ENCODE results near the gene TXN2.
A peak's percentile ranks its signal among the peaks of the same experiment; 100 is the strongest.

Gene TXN2

DNA sequence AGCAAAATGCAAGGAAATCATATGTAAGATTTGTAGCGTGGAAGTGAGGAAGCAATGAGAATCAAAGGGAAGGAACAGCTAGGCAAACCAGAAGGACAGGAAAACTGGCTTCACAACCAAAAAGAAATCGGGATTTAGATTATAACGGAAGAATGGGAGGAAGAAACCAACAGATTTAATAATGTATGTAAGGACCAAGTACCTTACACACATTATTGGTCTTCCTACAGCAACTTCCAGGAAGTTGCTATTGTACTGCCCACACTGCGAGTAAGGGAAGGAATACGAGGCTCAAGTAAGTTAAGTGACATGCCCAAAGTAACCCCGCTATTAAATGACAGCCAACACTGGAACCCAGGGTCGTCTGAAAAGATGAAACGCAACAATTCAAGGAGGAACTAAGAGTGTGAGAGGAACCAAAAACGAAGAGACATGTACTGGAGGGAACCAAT is 473 bp downstream of the TXN2 start:
- no peak for DNase-seq

DNA sequence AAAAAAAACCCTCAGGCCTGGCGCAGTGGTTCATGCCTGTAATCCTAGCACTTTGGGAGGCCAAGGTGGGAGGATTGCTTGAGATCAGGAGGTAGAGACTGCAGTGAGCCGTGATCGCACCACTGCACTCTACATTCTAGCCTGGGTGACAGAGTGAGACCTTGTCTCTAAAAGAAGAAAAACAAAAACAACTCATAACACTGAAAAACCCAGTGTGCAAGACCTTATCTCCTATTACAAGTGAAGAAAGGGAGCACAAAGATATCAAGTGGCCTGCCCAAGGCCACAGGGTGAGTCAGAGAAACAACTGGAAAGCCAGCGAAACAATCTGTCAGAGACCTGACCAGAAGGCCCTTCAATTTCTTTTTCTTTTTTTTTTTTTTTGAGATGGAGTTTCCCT is 2.5 kb downstream of the TXN2 start:
- no peak for DNase-seq

DNA sequence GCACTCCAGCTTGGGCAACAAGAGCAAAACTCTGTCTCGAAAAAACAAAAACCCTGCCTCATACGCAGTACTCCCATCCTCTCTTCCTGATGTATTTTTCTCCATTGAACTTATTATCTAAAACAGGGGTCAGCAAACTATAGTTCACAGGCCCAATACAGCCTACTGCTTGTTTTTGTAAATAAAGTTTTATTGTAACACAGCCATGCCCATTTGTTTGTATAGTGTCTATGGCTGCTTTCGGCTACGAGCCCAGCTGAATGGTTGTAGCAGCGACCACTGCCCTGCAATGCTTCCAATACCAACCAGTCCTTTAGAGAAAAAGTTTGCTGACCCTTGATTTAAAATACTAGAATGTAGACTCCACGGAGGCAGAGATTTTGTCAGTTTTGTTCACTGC is 6.1 kb downstream of the TXN2 start:
- DNase-seq: no peak

DNA sequence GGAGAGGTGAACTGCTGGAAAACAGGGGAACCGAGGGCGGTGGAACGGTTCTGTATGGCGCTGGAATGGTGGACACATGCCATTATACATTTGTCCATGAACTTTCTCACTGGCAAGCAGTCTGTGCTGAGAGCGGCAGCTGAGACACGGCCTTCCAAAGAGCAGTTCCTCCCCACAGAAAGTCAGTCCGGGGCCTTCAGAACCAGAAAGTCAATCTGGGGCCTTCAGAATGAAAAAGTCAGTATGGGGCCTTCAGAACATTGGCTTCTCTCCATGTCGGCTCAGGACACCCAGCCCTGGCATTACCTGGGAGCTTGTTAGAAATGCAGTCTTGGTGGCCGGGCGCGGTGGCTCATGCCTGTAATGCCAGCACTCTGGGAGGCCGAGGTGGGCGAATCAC is 8.8 kb downstream of the TXN2 start:
- no peak for DNase-seq

DNA sequence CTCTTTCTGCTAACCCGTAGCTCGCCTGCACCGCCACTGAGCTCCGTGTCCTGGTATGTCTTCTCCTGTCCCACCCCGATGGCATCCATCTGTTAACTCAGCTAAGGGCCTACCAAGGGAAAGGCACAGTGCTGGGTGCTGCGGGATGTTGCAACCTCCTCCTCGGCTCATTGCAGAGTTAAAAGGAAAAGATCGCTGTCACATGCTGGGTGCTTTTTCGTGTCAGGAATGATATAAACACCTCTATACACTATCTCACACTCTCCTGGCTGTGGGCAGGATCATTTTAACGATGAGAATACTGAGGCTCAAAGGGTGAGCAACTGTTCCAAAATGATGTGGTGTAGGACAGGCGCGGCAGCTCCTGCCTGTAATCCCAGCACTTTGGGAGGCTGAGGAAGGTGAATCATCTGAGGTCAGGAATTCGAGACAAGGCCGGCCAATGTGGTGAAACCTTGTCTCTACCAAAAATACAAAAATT is 10.1 kb downstream of the TXN2 start:
- DNase-seq: no peak

DNA sequence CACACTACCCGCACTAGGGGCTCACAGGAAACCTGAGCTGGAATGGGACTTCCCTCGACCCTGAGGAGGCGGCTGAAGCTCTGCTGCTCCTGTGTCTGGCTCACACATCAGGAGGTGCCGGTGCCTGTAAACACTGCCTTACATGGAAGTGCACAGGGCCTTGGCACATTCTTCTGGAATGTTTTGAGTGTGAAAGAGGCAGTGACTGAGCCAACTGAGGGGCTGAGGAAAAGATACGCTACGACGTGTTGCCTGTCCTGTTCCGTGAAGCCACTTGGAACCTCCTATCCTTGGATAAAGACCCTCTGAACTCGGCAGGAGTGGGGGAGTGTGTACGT is 10.5 kb downstream of the TXN2 start:
- no peak for DNase-seq

DNA sequence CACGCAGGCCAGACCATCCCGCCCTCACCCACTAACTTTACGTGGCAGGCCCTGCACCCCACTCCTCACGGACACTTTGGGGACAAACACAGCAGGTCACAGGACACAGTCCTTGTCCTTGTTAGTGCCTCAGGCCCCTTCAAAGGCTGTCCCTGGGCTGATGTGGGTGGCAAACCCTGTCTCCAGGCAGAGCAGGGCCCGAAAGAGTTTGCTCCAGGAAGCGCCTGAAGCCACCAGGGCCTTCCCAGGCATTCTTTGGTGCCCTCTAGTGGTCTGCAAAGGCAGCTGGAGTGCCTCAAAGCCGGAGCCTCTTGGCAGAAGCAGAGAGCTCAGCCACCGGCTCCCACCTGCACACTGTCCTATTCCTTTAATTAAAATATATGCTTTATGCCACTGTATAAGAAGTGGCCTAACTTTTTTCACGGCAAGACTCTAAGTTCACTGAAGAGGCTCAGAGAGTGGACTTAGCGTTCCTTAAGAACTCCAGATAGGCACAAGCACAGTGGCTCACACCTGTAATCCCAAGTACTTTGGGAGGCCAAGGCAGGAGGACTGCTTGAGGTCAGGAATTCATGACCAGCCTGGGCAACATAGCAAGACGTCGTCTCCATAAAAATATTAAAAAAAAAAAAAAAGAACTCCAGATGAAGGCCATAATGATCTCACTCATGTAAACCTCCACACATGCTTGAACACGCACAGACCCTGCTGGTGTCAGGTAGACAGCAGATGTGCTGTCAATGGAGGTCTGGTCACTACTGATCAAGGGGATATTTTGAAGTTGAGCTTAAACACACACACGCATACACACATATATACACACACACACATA is 11.1 kb downstream of the TXN2 start:
- DNase-seq: peak; percentile 61

DNA sequence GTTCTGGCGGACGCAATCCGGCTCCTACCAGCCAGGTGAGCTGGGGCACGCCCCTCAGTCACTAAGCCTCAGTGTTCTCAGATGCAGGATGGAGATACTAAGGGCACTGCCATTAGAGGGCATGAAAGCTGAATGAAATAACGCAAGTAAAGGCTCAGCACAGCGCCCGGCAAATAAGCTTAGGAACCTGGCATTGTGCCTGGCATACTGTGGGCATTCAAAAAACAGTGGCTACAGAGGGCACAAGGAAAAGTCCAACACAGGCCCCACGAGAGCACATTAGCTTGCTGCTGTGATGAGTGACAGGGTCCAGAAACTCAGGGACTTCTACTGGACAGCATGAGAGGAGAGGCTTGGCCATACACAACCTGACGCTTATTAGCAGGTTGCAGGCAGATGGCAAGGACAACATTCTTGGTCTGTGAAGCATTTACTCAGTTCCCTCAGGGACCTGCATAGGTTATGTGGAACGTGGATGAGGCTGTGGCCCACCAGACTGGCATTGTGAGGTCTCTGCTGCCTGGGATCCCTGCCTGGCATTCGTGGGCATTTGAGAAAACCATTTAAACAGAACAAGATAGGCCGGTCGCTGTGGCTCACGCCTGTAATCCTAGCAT is 12.2 kb downstream of the TXN2 start:
- no peak for DNase-seq

DNA sequence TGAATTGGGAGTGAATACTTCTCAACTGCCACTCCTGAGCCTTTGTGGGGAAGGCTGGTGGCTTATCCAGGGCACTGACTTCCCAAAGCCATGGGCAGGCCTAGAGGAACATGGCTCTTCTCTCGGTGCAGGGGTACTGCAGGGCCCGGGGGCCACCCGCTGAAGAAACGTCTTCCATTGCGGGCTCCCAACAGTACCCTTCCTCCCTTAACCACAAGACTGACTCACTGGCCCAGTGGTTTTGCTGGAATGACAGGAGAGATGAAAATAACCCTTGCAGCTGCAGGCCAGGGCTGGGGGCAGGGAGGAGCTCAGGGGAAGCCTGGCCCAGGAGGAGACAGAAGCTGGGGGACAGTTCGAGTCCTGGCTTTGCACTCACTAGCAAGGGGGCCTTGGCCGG is 13.5 kb downstream of the TXN2 start:
- DNase-seq: peak; percentile 54

DNA sequence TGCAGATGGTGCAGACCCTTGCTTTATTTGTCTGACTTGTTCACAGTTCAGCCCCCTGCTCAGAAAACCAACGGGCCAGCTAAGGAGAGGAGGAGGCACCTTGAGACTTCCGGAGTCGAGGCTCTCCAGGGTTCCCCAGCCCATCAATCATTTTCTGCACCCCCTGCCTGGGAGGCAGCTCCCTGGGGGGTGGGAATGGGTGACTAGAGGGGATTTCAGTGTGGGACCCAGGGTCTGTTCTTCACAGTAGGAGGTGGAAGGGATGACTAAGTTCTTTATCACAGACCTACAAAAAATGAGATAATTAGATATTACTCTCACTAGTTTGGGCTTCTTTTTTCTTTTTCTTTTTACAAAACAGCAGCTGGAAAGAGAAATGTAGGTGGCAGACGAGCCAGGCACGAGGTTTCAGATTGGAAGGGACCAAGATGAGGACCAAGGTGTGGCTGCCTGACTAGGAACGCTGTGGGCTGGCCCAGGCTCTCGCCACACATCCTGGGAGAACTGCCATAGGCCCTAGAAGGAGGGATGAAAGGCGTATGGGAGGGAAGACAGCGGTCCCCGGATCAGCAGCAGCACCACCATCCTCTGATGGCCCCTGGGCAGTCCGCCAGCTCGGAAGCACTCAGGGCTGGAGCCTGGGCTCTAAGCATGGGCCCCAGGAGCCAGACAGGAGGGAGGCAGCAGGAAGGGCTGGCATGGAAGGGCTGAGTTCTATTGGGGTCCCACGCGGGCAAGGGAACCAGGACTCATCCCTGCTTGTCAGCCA is 14.2 kb downstream of the TXN2 start:
- peak; percentile 54 for DNase-seq

DNA sequence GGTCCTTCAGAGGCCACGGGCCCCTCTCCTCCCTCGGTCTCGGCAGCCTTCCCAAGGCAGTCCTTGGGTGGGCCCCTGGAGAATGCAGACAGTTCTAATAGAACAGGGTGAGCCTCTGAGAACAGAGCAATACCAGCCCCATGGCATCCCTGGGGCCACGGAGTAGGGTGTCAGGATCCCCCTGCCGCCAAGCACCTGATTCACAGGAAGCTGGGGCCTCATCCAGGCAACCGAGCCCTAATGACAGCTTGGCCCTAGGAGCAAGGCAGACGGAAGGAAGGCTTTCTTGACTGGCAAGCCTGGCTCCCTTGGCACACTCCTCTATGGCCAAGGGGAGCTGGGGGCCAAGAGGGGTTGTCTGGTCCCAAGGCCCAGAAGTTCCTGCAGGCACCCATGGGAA is 15.2 kb downstream of the TXN2 start:
- DNase-seq: no peak

DNA sequence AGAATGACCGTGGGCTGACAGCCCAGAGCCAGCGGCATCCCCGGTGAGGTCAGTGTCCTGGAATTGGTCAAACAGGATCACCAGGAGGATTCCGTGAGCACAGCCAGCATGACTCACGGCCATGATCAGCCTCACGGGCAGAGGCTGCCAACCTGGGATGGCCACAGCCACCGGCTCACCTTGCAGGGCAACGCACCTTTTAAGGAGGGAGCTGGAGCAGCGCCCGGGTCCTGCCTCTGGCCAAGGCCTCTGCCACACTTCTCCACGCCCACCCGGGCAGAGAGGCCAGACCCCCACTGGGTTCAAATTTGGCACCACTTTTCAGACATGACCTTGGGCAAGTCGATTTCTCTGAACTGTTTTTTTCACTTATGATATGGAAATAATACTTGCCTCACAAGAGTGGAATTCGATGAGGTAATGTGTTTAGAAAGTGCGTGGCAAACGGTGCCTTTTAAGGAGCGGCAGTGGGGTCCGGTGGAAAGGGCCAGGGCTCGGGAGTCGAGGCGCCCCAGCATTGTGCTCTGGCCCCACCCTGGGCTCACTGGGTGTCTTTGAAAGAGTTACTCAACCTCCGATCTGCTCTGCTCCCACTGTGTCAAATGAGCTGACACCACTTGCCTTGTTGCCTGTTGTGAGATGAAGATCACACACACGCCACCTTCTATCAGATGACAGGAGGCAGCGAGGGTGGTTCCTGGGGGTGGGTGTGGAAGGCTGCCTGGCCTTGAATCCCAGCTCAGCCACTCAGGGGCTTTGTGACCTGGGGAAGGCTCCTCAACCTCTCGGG is 16.0 kb downstream of the TXN2 start:
- DNase-seq: peak; percentile 74

DNA sequence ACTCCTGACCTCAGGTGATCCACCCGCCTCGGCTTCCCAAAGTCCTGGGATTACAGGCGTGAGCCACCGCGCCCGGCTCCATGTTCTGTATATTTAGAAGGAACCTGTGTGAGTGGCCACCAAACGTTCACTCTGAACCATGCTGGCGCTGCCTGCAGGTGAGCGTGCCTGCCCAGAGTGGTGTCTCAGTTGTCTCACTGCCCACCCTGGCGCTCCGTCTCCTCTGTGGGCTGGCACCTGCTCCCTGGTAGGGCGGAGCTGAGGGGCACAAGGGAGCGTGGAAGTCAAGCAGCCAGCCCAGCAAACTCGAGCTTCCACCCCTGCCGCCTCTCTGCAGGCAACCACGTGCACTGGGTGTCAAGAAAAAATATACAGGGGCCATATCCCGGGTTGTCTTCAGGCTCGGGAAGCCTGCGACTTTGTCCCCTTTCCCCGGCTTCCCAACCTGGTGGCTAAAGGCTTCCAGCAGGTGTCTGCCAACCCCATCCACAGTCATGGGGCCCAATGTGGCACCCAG is 16.7 kb downstream of the TXN2 start:
- no peak for DNase-seq

DNA sequence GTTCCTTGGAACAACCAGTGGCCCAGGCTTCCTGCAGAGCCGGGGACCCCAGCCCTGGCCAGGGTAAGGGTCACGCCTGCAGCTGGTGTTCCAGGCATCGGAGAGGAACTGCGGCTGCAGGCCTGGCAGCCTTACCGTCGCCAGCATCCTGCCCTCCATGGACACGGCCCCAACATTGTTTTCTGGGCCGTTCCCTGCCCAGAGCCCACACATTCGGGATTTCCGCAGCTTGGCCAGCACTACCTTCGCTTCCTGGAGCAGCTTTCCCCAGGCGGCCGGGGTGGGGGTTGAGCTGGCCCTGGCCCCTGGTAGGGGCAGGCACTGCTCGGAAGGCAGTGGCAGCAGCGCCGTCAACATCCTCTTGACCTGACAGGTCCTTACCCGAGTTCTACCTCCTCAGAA is 17.7 kb downstream of the TXN2 start:
- DNase-seq: no peak

DNA sequence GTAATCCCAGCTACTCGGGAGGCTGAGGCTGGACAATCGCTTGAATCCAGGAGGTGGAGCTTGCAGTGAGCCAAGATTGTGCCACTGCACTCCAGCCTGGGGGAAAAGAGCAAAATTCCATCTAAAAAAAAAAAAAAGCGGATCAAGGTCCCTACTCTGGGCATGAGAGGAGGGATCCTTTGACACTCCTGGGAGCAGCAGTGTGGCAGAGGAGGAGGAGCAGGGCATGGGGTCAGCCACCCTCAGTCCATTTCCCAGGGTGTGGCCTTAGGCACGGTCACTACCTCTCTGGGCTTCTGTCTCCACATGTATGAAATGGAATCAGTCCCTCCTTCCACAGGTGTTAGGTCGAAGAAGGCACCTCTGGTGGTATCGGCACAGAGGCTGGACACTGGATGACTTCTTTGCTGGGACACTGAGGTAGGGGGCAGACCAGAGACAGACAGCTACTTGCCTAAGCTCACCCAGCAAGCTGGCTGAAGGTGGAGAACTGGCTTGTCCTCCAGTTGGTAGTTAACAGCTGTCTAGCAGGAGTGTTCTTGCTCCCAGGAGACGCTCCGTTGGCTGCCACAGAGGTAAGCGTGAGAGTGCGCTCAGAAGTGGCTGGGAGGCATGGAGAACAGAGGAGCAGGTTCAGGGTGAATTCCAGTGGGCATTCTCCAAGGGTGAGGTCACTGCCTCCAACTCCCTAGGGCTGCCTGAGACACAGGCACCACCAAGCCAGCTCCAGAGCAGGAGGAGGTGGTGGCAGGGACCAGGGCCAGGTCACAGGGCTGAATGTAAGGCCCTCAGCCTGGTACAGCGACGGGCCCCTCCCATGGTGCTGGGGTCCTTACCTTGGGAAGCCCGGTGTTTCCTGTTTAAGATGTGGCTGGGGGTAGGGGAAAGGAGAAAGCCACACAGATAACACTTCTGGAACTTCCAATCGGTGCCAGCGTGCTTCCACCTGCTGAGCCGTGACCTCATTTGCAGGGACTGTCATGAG is 19.5 kb downstream of the TXN2 start:
- peak; percentile 84 for DNase-seq

DNA sequence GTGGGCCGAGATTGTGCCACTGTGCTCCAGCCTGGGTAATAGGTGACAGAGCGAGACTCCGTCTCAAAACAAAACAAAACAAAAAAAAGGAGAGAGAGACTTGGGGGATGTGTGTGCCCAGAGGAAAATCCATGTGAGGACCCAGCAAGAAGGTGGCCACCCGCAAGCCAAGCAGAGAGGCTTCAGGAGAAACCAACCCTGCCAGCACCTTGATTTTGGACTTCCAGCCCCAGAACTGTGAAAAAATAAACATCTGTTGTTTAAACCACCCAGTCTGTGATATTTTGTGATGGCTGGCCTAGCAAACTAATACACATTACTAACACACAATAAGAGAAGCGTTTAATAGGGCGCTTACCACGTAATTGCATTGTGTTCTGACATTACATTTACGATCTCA is 21.2 kb downstream of the TXN2 start:
- DNase-seq: no peak

DNA sequence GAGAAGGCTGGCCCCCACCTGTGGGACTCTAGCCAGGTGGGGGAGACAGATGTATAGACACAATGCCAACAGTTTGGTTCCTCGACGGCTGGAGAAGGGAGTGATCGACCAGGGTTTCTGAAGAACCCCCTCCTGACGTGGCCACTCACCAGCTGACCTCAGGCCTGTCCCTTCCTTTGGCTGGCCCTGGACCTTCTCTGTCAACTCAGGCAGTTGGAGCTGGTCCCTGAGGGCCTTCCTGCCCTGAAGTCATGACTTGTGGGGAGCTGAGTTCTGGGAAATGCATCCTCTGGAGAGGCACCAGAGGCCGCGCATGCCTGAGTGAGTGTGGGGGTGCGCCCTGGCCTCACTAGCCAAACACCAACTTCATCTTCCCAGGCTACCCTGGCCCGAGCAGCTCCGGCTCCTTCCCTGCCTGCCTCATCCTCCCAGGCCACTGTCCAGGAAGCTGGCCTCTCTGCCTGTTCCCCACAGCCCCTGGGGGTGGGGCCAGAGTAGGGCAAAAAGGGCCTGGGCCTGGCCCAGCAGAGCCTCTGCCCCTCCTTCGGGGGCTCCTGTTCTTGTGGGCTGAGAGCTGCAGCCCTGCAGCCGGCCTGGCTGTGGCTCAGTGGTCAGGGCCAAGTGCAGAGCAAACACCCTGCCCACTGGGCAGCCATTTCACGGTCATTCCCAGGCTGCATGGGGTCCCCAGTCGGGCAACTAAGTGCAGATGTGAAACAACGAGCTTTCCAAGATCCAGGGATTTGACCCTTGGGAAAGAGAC is 23.6 kb downstream of the TXN2 start:
- DNase-seq: no peak

DNA sequence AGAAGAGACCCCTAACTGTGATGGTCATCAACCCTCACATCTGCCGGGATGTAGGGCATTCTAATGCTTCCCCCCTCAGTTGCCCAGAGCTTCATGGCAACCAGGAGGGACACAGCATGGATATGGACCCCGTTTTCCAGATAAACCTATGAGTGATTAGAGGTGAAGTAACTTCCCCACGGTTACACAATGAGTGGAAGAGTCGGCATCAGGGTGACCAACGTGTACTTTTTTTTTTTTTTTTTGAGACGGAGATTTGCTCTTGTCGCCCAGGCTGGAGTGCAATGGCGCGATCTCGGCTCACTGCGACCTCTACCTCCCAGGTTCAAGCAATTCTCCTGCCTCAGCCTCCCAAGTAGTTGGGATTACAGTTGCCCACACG is 25.0 kb downstream of the TXN2 start:
- DNase-seq: no peak

DNA sequence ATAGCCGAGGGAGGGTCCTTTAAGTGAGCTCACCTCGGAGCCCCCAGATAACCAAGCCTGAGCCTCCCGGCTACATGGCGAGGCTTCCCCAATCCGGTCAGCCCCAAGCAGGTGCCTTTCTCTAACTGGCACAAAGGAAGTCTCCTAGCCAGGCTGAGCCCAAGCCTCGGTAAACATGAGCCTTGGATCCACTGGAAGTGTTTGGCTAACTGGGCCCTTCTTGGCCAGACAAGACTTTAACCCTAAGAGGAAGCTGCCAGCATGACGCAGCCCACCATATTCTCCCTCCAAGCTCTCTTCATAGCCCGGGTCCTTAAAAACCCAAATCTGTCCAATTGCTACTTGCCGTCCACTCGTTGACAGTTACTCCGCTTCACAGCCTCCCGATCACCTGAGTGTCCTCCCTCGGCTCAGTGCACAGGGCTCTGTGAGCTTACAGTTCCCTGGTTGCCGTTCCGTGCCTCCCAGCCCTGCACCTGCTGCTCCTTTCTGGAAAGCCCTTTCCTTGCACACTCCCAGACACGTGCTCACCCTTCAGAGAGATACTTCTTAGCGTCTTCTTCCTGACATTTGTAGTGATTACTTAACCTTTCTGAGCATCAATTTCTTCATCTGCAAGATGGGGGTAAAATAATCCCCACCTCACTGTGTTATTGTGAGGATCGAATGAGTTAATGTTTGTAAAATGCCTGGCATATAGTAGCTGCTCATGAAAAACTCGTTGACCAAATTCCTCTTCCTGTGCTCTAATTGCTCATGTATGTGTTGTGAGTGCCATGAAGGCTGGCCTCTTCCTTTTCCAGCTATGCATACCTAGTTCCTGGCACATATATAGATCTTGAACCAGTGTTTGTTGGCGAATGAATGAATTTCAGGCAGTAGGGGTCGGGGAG is 25.6 kb downstream of the TXN2 start:
- no peak for DNase-seq

Data from T1000 (cell line).